Measurements from ENCODE around the gene VTN.

GRCh38 chr17:28324267-28324745 is 45.8 kb downstream of the VTN start:
- TF ChIP-seq POLR2A (IDR thresholded peaks at IDR 0.05; ENCODE audit: low read depth, low read length) = no peak
- no peak for TF ChIP-seq POLR2AphosphoS5 (IDR thresholded peaks at IDR 0.05; ENCODE audit: low read depth, low read length)
